ENCODE measurements around the gene PEAK1. TPM values are rescaled to one million over a fixed set of nuclear protein-coding genes. Genes with fewer than 3 reads are reported as not detected.
A peak's percentile ranks its signal among the peaks of the same experiment; 100 is the strongest.

The PEAK1 gene
- total and polyA plus RNA-seq, 4 donors: 8.6 to 147 (median 40.2) TPM

- 22 to 35% methylated on average over 13 of the region's 13 CpGs for WGBS, 2 donors
- DNase-seq (peak in 2 of 3 donors; percentile 25 to 30), ATAC-seq (ENCODE audit: insufficient read depth, low FRiP score) (peak; percentile 4)
- Histone ChIP-seq H3K9ac (ENCODE audit: insufficient read depth in 1 of 2, low read length in 2 of 2) (peak overlapping the region; percentile 72 to 83), H3K27me3 (ENCODE audit: control insufficient read depth in 3 of 3, insufficient read depth in 3 of 3, low read length in 2 of 3) (no peaks in the 10 kb centered on the region), H3K4me1 (ENCODE audit: control insufficient read depth in 5 of 5, insufficient read depth in 5 of 5, low read length in 5 of 5) (peaks cover 3 to 29% (median 19%) of the 10 kb centered on the region in 5 donors), H3K4me3 (peak overlapping the region; percentile 33), H3K36me3 (ENCODE audit: control insufficient read depth in 4 of 4, insufficient read depth in 4 of 4, low read length in 4 of 4) (peaks cover 0 to 9% (median 0%) of the 10 kb centered on the region in 4 donors), H3K9me3 (ENCODE audit: control insufficient read depth in 4 of 4, insufficient read depth in 3 of 4, low read length in 3 of 4) (no peaks in the 10 kb centered on the region), H3K27ac (ENCODE audit: low read depth in 1 of 2, low read length in 1 of 2) (peak overlapping the region in 1 of 2 donors; percentile 62)
- no peak for TF ChIP-seq CTCF (IDR thresholded peaks at IDR 0.05; ENCODE audit: control extremely low read depth, extremely low read depth)
Observed at GRCh38 chr15:77069521-77070121, 350.3 kb downstream of the PEAK1 start.

DNA sequence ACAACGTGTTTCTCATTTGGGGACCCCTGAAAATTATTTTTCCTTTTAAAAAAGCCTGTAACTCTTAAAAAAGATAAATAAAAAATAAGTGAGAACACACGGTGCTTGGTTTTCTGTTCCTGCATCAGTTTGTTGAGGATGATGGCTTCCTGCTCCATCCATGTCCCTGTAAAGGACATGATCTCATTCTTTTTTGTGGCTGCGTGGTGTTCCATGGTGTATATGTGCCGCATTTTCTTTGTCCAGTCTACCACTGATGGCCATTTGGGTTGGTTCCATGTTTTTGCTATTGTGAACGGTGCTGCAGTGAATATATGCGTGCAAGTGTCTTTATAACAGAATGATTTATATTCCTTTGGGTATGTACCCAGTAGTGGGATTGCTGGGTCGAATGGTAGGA lies 351.3 kb downstream of the PEAK1 start:
- Histone ChIP-seq H3K4me3 (no peak overlapping the region), H3K36me3 (ENCODE audit: control insufficient read depth in 4 of 4, insufficient read depth in 4 of 4, low read length in 4 of 4) (peaks cover 0 to 9% (median 0%) of the 10 kb centered on the region in 4 donors), H3K27ac (ENCODE audit: low read depth in 1 of 2, low read length in 1 of 2) (peak overlapping the region in 1 of 2 donors; percentile 55), H3K4me1 (ENCODE audit: control insufficient read depth in 5 of 5, insufficient read depth in 5 of 5, low read length in 5 of 5) (peaks cover 3 to 35% (median 28%) of the 10 kb centered on the region in 5 donors), H3K27me3 (ENCODE audit: control insufficient read depth in 3 of 3, insufficient read depth in 3 of 3, low read length in 2 of 3) (no peaks in the 10 kb centered on the region), H3K9ac (ENCODE audit: insufficient read depth in 1 of 2, low read length in 2 of 2) (no peak overlapping the region), H3K9me3 (ENCODE audit: control insufficient read depth in 4 of 4, insufficient read depth in 3 of 4, low read length in 3 of 4) (no peaks in the 10 kb centered on the region)
- no peak for DNase-seq
- WGBS, 2 donors: 91 to 93% methylated on average over 7 of the region's 7 CpGs
- TF ChIP-seq CTCF (IDR thresholded peaks at IDR 0.05; ENCODE audit: control extremely low read depth, extremely low read depth): no peak
- no peak for ATAC-seq (ENCODE audit: insufficient read depth, low FRiP score)

DNA sequence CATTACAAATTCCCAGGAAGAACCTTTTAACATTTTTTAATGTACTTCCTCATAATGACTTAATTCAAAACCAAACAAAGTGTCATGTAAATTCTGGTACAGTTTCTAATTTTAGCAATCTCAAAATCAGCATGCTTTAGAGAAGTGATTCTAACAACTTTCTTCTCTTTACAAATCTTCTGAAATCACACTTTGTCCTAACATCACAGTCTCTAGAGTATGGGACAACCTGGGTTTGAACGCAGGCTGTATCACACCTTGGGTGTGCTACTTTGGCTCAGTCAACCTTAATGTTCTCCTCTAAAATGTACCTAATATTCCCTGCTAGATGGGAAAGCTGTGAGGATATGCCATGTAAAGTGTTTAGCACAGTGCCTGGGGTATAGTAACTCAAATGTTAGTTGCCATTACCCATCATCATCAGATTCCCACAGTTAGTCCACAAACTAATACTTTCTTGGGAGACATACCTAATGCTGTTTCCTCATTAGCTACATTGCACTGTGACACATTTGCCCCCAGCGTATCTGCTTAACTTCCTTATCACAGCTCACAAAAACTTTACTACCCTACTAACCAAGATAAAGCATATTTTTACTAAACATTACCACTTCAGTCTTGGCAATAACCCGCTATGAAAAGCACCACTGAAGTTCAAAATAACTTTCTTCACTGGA lies 352.1 kb downstream of the PEAK1 start:
- Histone ChIP-seq H3K27ac (ENCODE audit: low read depth in 1 of 2, low read length in 1 of 2) (peak overlapping the region in 1 of 2 donors; percentile 64), H3K9me3 (ENCODE audit: control insufficient read depth in 4 of 4, insufficient read depth in 3 of 4, low read length in 3 of 4) (no peaks in the 10 kb centered on the region), H3K4me3 (no peak overlapping the region), H3K4me1 (ENCODE audit: control insufficient read depth in 5 of 5, insufficient read depth in 5 of 5, low read length in 5 of 5) (peaks cover 3 to 35% (median 28%) of the 10 kb centered on the region in 5 donors), H3K27me3 (ENCODE audit: control insufficient read depth in 3 of 3, insufficient read depth in 3 of 3, low read length in 2 of 3) (no peaks in the 10 kb centered on the region), H3K9ac (ENCODE audit: insufficient read depth in 1 of 2, low read length in 2 of 2) (peak overlapping the region in 1 of 2 donors; percentile 26), H3K36me3 (ENCODE audit: control insufficient read depth in 4 of 4, insufficient read depth in 4 of 4, low read length in 4 of 4) (peaks cover 0 to 9% (median 0%) of the 10 kb centered on the region in 4 donors)
- TF ChIP-seq CTCF (IDR thresholded peaks at IDR 0.05; ENCODE audit: control extremely low read depth, extremely low read depth): no peak
- 46 to 52% methylated on average over 3 of the region's 3 CpGs for WGBS, 2 donors
- no peak for DNase-seq
- no peak for ATAC-seq (ENCODE audit: insufficient read depth, low FRiP score)

Measured in lung (tissue), 12 donors.